A549 (cell line): ENCODE data around the gene FOSL1.

Experiments used
- CTCF ChIP-seq: fragments of >200 bp; sonication (Bioruptor Twin); formaldehyde crosslinking; IDR thresholded peaks from 3 replicates; pipeline ENCODE4 v1.5.1; 2016
- EP300 ChIP-seq, 2 experiments: fragments of >200 bp; sonication (Bioruptor Twin); formaldehyde crosslinking; IDR thresholded peaks; 2 replicates in 1 of 2; 3 replicates in 1 of 2; pipeline ENCODE4 v1.6.1; 2016 to 2017
- HMGXB4 ChIP-seq: fragments of 250-450 bp; sonication (Bioruptor Pico); IDR thresholded peaks from 2 replicates; pipeline ENCODE4 v1.5.0; 2021; ENCODE audit warnings: mild to moderate bottlenecking, moderate library complexity, borderline replicate concordance
- NFE2L2 ChIP-seq: fragments of 150-350 bp; conservative IDR thresholded peaks from 2 replicates; pipeline ENCODE4 v1.6.1; 2014; ENCODE audit warnings: low read length
- POLR2A ChIP-seq: IDR thresholded peaks from 2 replicates; pipeline ENCODE4 v1.6.1; 2012; ENCODE audit warnings: mild to moderate bottlenecking, low read length
- SMC3 ChIP-seq: fragments of >200 bp; sonication (Bioruptor Twin); formaldehyde crosslinking; IDR thresholded peaks from 3 replicates; pipeline ENCODE4 v1.6.1; 2018; ENCODE audit warnings: inconsistent platforms

GRCh38 chr11:65915101-65915820, 15.1 kb upstream of the FOSL1 start:
- TF ChIP-seq POLR2A (no peak), SMC3 (no peak), NFE2L2 (no peak), CTCF (no peak), EP300 (IDR thresholded peaks at IDR 0.05) (no peak), HMGXB4 (CRISPR knock-in tag) (no peak)
